Measurements from ENCODE around the gene LRRK2.
"Not testable (repeated sequence)": the region's sequence is repeated elsewhere in the genome, so short reads cannot be mapped to it uniquely, and the experiment has no call there.

LRRK2 gene

GRCh38 chr12:40351976-40352375, 127.2 kb downstream of the LRRK2 start:
- no peak overlapping the region for H3K4me3 ChIP-seq (ENCODE audit: low read depth, low read length)
- in situ Hi-C loops (cut with HindIII; ENCODE audit: low sequenced_read_pairs), result no loop called here
- no peak for TF ChIP-seq CTCF (IDR thresholded peaks at IDR 0.05; ENCODE audit: low read depth, low read length)
- no peak for DNase-seq (ENCODE audit: low read depth, low spot score)

GRCh38 chr12:40375076-40375475, 150.3 kb downstream of the LRRK2 start:
- TF ChIP-seq CTCF (IDR thresholded peaks at IDR 0.05; ENCODE audit: low read depth, low read length), result peak; percentile 30
- no peak for DNase-seq (ENCODE audit: low read depth, low spot score)
- H3K4me3 ChIP-seq (ENCODE audit: low read depth, low read length), result no peak overlapping the region
- in situ Hi-C loops (cut with HindIII; ENCODE audit: low sequenced_read_pairs), result no loop called here

- TF ChIP-seq CTCF (IDR thresholded peaks at IDR 0.05; ENCODE audit: low read depth, low read length), result no peak
- in situ Hi-C loops (cut with HindIII; ENCODE audit: low sequenced_read_pairs), result no loop called here
- no peak overlapping the region for H3K4me3 ChIP-seq (ENCODE audit: low read depth, low read length)
- DNase-seq (ENCODE audit: low read depth, low spot score), result no peak
Observed at GRCh38 chr12:40376533-40377267, 151.9 kb downstream of the LRRK2 start.

- DNase-seq (ENCODE audit: low read depth, low spot score), result no peak
- in situ Hi-C loops (cut with HindIII; ENCODE audit: low sequenced_read_pairs), result no loop called here
- no peak for TF ChIP-seq CTCF (IDR thresholded peaks at IDR 0.05; ENCODE audit: low read depth, low read length)
- no peak overlapping the region for H3K4me3 ChIP-seq (ENCODE audit: low read depth, low read length)
Observed at GRCh38 chr12:40378691-40379090, 153.9 kb downstream of the LRRK2 start.

- DNase-seq (ENCODE audit: low read depth, low spot score), result no peak
- in situ Hi-C loops (cut with HindIII; ENCODE audit: low sequenced_read_pairs), result no loop called here
- TF ChIP-seq CTCF (IDR thresholded peaks at IDR 0.05; ENCODE audit: low read depth, low read length), result no peak
- no peak overlapping the region for H3K4me3 ChIP-seq (ENCODE audit: low read depth, low read length)
Observed at GRCh38 chr12:40382217-40382616, 157.4 kb downstream of the LRRK2 start.

- in situ Hi-C loops (cut with HindIII; ENCODE audit: low sequenced_read_pairs); H3K4me3 ChIP-seq (ENCODE audit: low read depth, low read length); DNase-seq (ENCODE audit: low read depth, low spot score): not testable (repeated sequence)
Observed at GRCh38 chr12:40387279-40387678, 162.5 kb downstream of the LRRK2 start.

GRCh38 chr12:40390980-40391379, 166.2 kb downstream of the LRRK2 start:
- no peak for TF ChIP-seq CTCF (IDR thresholded peaks at IDR 0.05; ENCODE audit: low read depth, low read length)
- in situ Hi-C loops (cut with HindIII; ENCODE audit: low sequenced_read_pairs), result no loop called here
- no peak overlapping the region for H3K4me3 ChIP-seq (ENCODE audit: low read depth, low read length)
- DNase-seq (ENCODE audit: low read depth, low spot score), result no peak
